ENCODE data around the gene SVOPL. TPM values are rescaled to one million over a fixed set of nuclear protein-coding genes. Genes with fewer than 3 reads are reported as not detected.

The SVOPL gene
- total and polyA plus RNA-seq, 2 donors (not counting 1 experiment from before 2014, with no cell fraction given) = not detected

GRCh38 chr7:138625084-138625848 is 75.9 kb downstream of the SVOPL start:
- Mint-ChIP-seq H3K4me1 (peaks cover 2% of the 10 kb centered on the region), H3K4me3 (no peak overlapping the region), H3K27me3 (peaks cover 4% of the 10 kb centered on the region), H3K27ac (no peak overlapping the region), H3K9me3 (ENCODE audit: insufficient read depth) (peaks cover 3% of the 10 kb centered on the region)
- ATAC-seq (ENCODE audit: low read depth) (no peak), DNase-seq (no peak)
- Histone ChIP-seq H3K36me3 (replicated peaks in 1 of 2; ENCODE audit: control extremely low read depth in 1 of 2, control insufficient read depth in 1 of 2, extremely low read depth in 1 of 2, insufficient read depth in 2 of 2, low read length in 1 of 2) (no peaks in the 10 kb centered on the region), H3K9ac (ENCODE audit: low read length) (no peak overlapping the region), H3K4me3 (ENCODE audit: control extremely low read depth in 1 of 5, extremely low read depth in 1 of 5, insufficient read depth in 1 of 5, low read depth in 2 of 5, low read length in 4 of 5) (no peak overlapping the region), H3K4me2 (replicated peaks; ENCODE audit: low read depth, low read length, poor library complexity, severe bottlenecking) (peak overlapping the region; percentile 10), H3K27ac (ENCODE audit: low read length in 2 of 2) (no peak overlapping the region), H3K4me1 (ENCODE audit: control insufficient read depth in 2 of 2, insufficient read depth in 2 of 2, low read length in 2 of 2) (peaks cover 3% of the 10 kb centered on the region in 2 donors), H3K79me2 (ENCODE audit: control insufficient read depth, insufficient read depth, low read length) (no peaks in the 10 kb centered on the region), H4K20me1 (ENCODE audit: control insufficient read depth, insufficient read depth, low read length, poor library complexity, severe bottlenecking) (no peaks in the 10 kb centered on the region), H3K27me3 (replicated peaks in 1 of 4; ENCODE audit: control extremely low read depth in 1 of 4, control insufficient read depth in 3 of 4, insufficient read depth in 4 of 4, low read length in 3 of 4) (no peaks in the 10 kb centered on the region), H3K9me3 (ENCODE audit: control extremely low read depth in 1 of 3, control insufficient read depth in 2 of 3, insufficient read depth in 1 of 3, low read length in 2 of 3) (no peaks in the 10 kb centered on the region), H2AFZ (ENCODE audit: insufficient read depth, low read depth, low read length, poor library complexity, severe bottlenecking) (peak overlapping the region; percentile 34)
- 0% methylated on average over 1 of the region's 3 CpGs for WGBS (ENCODE audit: insufficient coverage)
- ChIA-PET CTCF (no interaction called here), POLR2A (no interaction called here)
- TF ChIP-seq CTCF (IDR thresholded peaks at IDR 0.05) (no peak), EZH2 (IDR thresholded peaks at IDR 0.05; ENCODE audit: borderline replicate concordance, insufficient read depth, low read depth, low read length, poor library complexity, severe bottlenecking) (no peak)
- intact Hi-C loops (cut with micrococcal nuclease) = no loop called here

- Mint-ChIP-seq H3K4me3 (no peak overlapping the region), H3K27ac (no peak overlapping the region), H3K27me3 (no peaks in the 10 kb centered on the region), H3K9me3 (ENCODE audit: insufficient read depth) (peaks cover 3% of the 10 kb centered on the region), H3K4me1 (peaks cover 2% of the 10 kb centered on the region)
- no CpG with 5 or more reads among the region's 1 CpG for WGBS (ENCODE audit: insufficient coverage)
- H3K36me3 ChIP-seq (replicated peaks in 1 of 2; ENCODE audit: control extremely low read depth in 1 of 2, control insufficient read depth in 1 of 2, extremely low read depth in 1 of 2, insufficient read depth in 2 of 2, low read length in 1 of 2) = no peaks in the 10 kb centered on the region
- no peaks in the 10 kb centered on the region for H3K9me3 ChIP-seq (ENCODE audit: control extremely low read depth in 1 of 3, control insufficient read depth in 2 of 3, insufficient read depth in 1 of 3, low read length in 2 of 3)
- TF ChIP-seq EZH2 (IDR thresholded peaks at IDR 0.05; ENCODE audit: borderline replicate concordance, insufficient read depth, low read depth, low read length, poor library complexity, severe bottlenecking) (no peak), CTCF (IDR thresholded peaks at IDR 0.05) (no peak)
- H4K20me1 ChIP-seq (ENCODE audit: control insufficient read depth, insufficient read depth, low read length, poor library complexity, severe bottlenecking) = no peaks in the 10 kb centered on the region
- intact Hi-C loops (cut with micrococcal nuclease) = no loop called here
- H3K9ac ChIP-seq (ENCODE audit: low read length) = no peak overlapping the region
- no peak overlapping the region for H3K4me2 ChIP-seq (replicated peaks; ENCODE audit: low read depth, low read length, poor library complexity, severe bottlenecking)
- no peak for ATAC-seq (ENCODE audit: low read depth)
- H2AFZ ChIP-seq (ENCODE audit: insufficient read depth, low read depth, low read length, poor library complexity, severe bottlenecking) = no peak overlapping the region
- H3K4me1 ChIP-seq (ENCODE audit: control insufficient read depth in 2 of 2, insufficient read depth in 2 of 2, low read length in 2 of 2) = peaks cover 3% of the 10 kb centered on the region in 2 donors
- H3K27ac ChIP-seq (ENCODE audit: low read length in 2 of 2) = no peak overlapping the region
- ChIA-PET POLR2A (no interaction called here), CTCF (no interaction called here)
- no peaks in the 10 kb centered on the region for H3K79me2 ChIP-seq (ENCODE audit: control insufficient read depth, insufficient read depth, low read length)
- H3K27me3 ChIP-seq (replicated peaks in 1 of 4; ENCODE audit: control extremely low read depth in 1 of 4, control insufficient read depth in 3 of 4, insufficient read depth in 4 of 4, low read length in 3 of 4) = no peaks in the 10 kb centered on the region
- H3K4me3 ChIP-seq (ENCODE audit: control extremely low read depth in 1 of 5, extremely low read depth in 1 of 5, insufficient read depth in 1 of 5, low read depth in 2 of 5, low read length in 4 of 5) = no peak overlapping the region
- no peak for DNase-seq
Measured at GRCh38 chr7:138622841-138623240, 78.3 kb downstream of the SVOPL start.
